Neural progenitor cell (in vitro differentiated cells): ENCODE results near the gene LMAN1L.

Experiments
- CTCF ChIP-seq: fragments of 200-600 bp; sonication (generic); IDR thresholded peaks from 2 replicates; pipeline ENCODE4 v1.5.1; 2017; ENCODE audit warnings: antibody characterized with exemption, mild to moderate bottlenecking
- EZH2phosphoT487 ChIP-seq: fragments of 200-600 bp; sonication (generic); IDR thresholded peaks from 2 replicates; pipeline ENCODE4 v1.6.1; 2017; ENCODE audit warnings: antibody characterized with exemption

- TF ChIP-seq CTCF, result no peak
- TF ChIP-seq EZH2phosphoT487, result no peak
Measured at GRCh38 chr15:74815121-74815934, 2.7 kb downstream of the LMAN1L start.
